ENCODE data around the gene GP1BA.
A peak's percentile ranks its signal among the peaks of the same experiment; 100 is the strongest.

GP1BA gene

GRCh38 chr17:4960279-4960922 is 28.3 kb downstream of the GP1BA start:
- TF ChIP-seq ZNF274 (IDR thresholded peaks at IDR 0.05; ENCODE audit: low read depth, low read length), result no peak

GRCh38 chr17:4965311-4965986 is 33.4 kb downstream of the GP1BA start:
- no peak overlapping the region for H3K4me3 ChIP-seq (ENCODE audit: low read length)
- TF ChIP-seq ZNF274 (IDR thresholded peaks at IDR 0.05; ENCODE audit: low read depth, low read length), result no peak

More at GRCh38 chr17:4960279-4960922, 28.3 kb downstream of the GP1BA start:
- no peak overlapping the region for H3K4me3 ChIP-seq (ENCODE audit: low read length)

GRCh38 chr17:4966844-4967538 is 34.9 kb downstream of the GP1BA start:
- no peak for TF ChIP-seq ZNF274 (IDR thresholded peaks at IDR 0.05; ENCODE audit: low read depth, low read length)
- H3K4me3 ChIP-seq (ENCODE audit: low read length), result peak overlapping the region; percentile 77

GRCh38 chr17:4967539-4968485 is 35.7 kb downstream of the GP1BA start, which contains the start of gene SPAG7:
Gene SPAG7 (minus strand): TSS chr17:4967817. CDS start chr17:4967804, 13 bp downstream.
- peak within 1 kb of the TSS; percentile 77 for H3K4me3 ChIP-seq (ENCODE audit: low read length)
- TF ChIP-seq ZNF274 (IDR thresholded peaks at IDR 0.05; ENCODE audit: low read depth, low read length), result no peak

- no peak for TF ChIP-seq ZNF274 (IDR thresholded peaks at IDR 0.05; ENCODE audit: low read depth, low read length)
- H3K4me3 ChIP-seq (ENCODE audit: low read length), result peak overlapping the region; percentile 67; the same call in 1 of the 2 replicates
Measured at GRCh38 chr17:4968486-4969046, 36.5 kb downstream of the GP1BA start.

- H3K4me3 ChIP-seq (ENCODE audit: low read length), result no peak overlapping the region; the same call in 1 of the 2 replicates
- TF ChIP-seq ZNF274 (IDR thresholded peaks at IDR 0.05; ENCODE audit: low read depth, low read length), result no peak
Measured at GRCh38 chr17:4969047-4969550, 37.0 kb downstream of the GP1BA start.

- no peak for TF ChIP-seq ZNF274 (IDR thresholded peaks at IDR 0.05; ENCODE audit: low read depth, low read length)
- no peak overlapping the region for H3K4me3 ChIP-seq (ENCODE audit: low read length)
Measured at GRCh38 chr17:4969551-4970173, 37.6 kb downstream of the GP1BA start.

GRCh38 chr17:4970273-4970672 is 38.2 kb downstream of the GP1BA start:
- TF ChIP-seq ZNF274 (IDR thresholded peaks at IDR 0.05; ENCODE audit: low read depth, low read length), result no peak

GRCh38 chr17:4971826-4972225 is 39.7 kb downstream of the GP1BA start:
- no peak overlapping the region for H3K4me3 ChIP-seq (ENCODE audit: low read length)
- TF ChIP-seq ZNF274 (IDR thresholded peaks at IDR 0.05; ENCODE audit: low read depth, low read length), result no peak

More at GRCh38 chr17:4970273-4970672, 38.2 kb downstream of the GP1BA start:
- no peak overlapping the region for H3K4me3 ChIP-seq (ENCODE audit: low read length)

- H3K4me3 ChIP-seq (ENCODE audit: low read length), result no peak overlapping the region
- TF ChIP-seq ZNF274 (IDR thresholded peaks at IDR 0.05; ENCODE audit: low read depth, low read length), result no peak
Measured at GRCh38 chr17:4972322-4972721, 40.2 kb downstream of the GP1BA start.

- no peak overlapping the region for H3K4me3 ChIP-seq (ENCODE audit: low read length)
- no peak for TF ChIP-seq ZNF274 (IDR thresholded peaks at IDR 0.05; ENCODE audit: low read depth, low read length)
Measured at GRCh38 chr17:4972752-4973151, 40.7 kb downstream of the GP1BA start.

GRCh38 chr17:4973256-4974114 is 41.4 kb downstream of the GP1BA start:
- no peak overlapping the region for H3K4me3 ChIP-seq (ENCODE audit: low read length)
- no peak for TF ChIP-seq ZNF274 (IDR thresholded peaks at IDR 0.05; ENCODE audit: low read depth, low read length)

Data from GM08714 (cell line).